ENCODE measurements around the gene MKKS. TPM values are rescaled to one million over a fixed set of nuclear protein-coding genes. Genes with fewer than 3 reads are reported as not detected.
"Not testable (repeated sequence)": the region's sequence is repeated elsewhere in the genome, so short reads cannot be mapped to it uniquely, and the experiment has no call there.

Gene MKKS
- total RNA-seq, 1 donor from 2014 or later = 11.8 TPM

GRCh38 chr20:10448270-10449156 lies 14.5 kb upstream of the MKKS start:
- ATAC-seq = no peak

DNA sequence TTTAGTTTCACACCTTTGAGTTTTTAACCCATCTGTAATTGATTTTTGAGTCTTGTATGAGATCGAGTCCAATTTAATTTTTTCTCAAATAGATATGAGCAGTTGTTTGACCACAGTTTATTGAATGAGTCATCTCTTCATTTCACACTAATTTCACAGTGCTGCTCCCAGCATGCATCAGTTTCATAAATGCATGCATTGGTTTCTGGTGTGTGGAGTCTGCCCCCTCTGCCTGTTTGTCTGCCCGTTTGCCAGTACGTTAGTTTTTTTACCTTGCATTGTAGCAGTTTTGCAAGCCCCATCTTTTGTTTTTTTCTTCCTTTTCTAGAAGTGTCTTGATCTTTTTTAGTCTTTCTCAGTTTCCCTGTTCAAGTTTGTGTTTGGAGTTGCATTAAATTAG lies 13.0 kb upstream of the MKKS start:
- peak; percentile 68 for ATAC-seq

- no peak for ATAC-seq
These were observed 11.7 kb upstream of the MKKS start for GRCh38 chr20:10445758-10446157.

DNA sequence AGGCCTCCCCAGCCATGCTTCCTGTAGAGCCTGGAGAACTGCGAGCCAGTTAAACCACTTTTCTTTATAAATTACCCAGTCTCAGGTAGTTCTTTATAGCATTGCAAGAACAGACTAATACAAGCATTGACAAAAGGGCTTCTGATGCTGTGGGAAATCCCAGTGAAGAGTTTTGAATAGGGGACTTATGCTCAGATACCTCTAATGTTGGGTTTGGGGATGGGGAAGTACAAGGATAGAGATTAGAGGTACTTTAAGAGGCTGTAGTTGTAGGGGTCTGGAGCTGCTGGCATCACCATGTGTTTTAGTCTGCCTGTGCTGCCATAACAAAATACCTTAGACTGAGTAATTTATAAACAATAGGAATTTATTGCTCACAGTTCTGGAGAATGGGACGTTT lies 9.9 kb upstream of the MKKS start:
- ATAC-seq = no peak

DNA sequence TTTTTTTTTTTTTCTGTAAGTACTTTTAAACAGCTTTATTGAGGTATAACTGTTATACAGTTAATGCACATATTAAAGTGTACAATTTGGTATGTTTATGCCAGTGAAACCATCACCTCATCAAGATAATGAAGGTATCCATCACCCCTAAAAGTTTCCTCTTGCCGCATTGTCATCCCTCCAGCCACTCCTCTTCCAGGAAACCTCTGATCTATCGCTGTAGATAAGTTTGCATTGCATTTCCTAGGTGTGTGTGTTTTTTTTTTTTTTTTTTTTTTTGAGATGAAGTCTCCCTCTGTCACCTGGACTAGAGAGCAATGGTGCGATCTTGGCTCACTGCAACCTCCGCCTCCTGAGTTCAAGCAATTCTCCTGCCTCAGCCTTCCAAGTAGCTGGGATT lies 4.2 kb upstream of the MKKS start:
- no peak for ATAC-seq

DNA sequence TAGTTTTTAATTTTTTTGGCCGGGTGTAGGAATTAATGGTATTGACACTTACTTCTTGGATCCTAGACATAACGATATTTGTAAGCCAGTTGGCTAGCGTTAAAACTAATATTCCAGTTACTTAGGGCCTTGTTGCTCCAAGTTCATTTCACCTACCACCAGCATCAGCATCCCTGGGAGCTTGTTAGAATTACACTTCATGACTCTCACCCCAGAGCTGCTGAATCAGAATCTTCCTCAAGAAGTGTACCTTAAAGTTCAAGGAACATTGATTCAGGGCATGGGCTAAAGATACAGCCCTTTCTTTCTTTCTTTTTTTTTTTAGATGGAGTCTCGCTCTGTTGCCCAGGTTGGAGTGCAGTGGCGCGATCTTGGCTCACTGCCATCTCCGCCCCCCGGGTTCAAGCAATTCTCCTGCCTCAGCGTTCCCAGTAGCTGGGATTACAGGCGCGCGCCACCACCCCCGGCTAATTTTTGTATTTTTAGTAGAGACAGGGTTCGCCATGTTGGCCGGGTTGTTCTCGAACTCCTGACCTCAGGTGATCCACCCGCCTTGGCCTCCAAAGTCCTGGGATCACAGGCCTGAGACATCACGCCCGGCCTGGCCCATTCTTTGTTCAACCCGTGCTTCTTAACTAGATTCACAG lies 2.2 kb upstream of the MKKS start:
- ATAC-seq = no peak

DNA sequence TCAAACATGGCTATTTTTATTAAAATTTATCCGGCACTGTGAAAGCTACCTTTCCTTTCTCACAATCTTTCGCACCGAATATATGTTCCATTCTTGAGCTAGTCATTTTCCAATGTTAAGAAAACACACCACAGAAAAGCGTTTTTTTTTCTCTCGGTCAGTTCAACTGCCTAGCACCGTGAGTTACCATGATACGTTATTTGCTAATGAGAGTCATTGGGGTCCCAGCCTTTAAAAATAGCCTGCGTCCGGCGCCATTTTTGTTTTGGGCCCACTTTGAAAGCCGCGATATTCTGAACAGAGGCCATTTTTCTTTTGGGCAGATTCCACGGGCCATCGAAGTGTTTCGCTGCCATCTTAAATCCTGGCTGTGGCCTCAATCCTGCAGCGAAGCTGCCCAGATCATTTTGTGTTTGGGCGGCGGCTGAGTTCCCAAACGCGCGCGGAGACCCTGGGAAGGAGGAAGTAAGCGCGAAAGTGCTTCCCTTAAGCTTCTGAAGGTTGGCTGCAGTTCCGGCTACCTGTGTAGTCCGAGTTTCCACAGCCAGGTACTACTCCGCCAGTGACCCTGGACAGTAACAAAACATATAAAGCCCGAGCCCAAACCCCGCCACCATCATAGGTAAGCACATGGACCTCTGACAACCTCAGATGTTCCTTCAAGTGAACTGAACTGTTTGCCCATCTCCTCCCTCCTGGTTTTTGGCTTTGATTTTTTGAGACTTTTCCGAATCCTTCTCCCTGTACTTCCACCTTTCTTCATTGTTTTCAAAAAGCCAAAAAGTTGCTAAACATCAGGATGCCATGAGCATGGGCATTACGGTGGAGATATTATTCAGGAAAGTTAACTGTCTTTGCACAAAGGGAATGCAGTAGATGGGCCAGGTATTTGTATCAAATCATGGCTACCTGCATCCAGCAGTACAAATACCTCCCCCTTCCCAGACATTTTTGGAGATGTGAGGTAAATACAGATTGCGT lies 1.1 kb upstream of the MKKS start, which contains the start of gene SLX4IP:
TSS of gene SLX4IP (plus strand) at position 474 of the 981 bp plus-strand sequence. CDS start 22,900 bp downstream, outside the sequence.
- peak; percentile 76 for ATAC-seq

- ATAC-seq = peak; percentile 89
These were observed 427 bp upstream of the MKKS start for GRCh38 chr20:10434467-10434831.

DNA sequence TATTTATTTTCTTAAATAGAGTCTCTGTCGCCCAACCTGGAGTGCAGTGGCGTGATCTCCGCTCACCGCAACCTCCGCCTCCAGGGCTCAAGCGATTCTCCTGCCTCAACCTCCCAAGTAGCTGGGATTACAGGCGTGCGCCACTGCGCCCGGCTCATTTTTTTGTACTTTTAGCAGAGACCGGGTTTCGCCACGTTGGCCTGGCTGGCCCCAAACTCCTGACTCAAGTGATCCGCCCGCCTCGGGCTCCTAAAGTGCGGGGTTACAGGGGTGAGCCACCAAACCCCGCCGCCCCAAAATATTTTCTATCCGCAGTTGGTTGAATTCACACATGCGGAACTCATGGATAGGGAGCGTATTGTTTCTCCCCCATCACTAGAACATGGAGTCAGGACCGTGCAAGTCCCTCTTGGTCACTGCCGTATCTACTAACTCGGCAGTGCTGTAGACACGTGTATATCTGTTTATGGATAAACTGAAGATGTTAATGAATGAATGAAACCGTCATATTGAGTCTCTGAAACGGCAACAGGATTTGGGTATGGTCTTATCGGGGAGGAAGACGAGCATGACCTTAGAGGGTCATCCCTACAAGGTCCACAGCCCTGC lies 904 bp downstream of the MKKS start:
- no peak for ATAC-seq

GRCh38 chr20:10432079-10432478 lies 1.9 kb downstream of the MKKS start:
- no peak for ATAC-seq

GRCh38 chr20:10430704-10431103 lies 3.3 kb downstream of the MKKS start:
- no peak for ATAC-seq

DNA sequence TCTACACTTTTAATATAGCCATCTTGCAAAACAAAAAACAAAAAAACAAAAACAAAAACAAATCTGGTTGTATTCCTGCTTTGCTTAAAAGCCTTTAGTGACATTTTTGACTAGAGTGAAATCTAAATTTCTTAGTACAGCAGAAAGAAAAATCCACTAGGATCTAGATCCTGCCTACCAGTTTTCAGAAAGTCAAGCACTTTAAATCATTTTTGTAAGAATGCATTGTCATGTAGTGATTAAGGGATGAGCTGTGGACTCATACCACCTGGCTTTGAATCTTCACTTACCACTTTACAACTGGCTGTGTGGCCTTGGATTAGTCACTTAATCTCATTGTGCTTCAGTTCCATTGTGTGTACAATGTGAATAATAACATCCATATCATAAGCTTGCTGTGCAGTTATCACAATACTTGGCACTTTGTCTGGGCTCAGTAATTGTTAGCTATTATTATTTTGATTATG lies 4.0 kb downstream of the MKKS start:
- ATAC-seq = peak; percentile 55

DNA sequence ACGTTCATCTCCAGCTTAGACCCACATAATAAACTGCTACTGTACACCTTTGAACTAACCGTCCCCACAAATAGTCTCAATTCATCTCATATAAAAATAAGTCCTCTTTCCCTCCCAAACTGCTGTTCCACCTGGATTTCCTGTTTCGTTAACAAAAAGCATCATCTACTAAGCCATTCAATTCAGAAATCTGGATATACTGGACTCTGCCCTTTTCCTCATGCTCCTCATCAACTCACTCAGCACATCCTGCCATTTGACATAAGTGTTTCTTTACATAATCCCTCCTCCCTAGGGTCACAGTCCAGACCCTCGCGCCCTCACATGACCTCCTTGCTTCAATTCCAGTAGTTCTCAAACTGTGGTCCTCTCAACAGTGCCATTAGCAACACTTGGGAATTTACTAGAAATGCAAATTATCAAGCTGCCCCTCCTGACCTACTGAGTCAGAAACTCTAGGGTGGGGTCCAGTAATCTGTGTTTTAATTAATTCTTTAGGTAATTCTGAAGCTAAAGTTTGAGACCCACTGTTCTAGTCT lies 4.5 kb downstream of the MKKS start:
- no peak for ATAC-seq

- no peak for ATAC-seq
These were observed 6.0 kb downstream of the MKKS start for GRCh38 chr20:10428008-10428407.

- ATAC-seq = no peak
These were observed 6.8 kb downstream of the MKKS start for GRCh38 chr20:10427060-10427692.

DNA sequence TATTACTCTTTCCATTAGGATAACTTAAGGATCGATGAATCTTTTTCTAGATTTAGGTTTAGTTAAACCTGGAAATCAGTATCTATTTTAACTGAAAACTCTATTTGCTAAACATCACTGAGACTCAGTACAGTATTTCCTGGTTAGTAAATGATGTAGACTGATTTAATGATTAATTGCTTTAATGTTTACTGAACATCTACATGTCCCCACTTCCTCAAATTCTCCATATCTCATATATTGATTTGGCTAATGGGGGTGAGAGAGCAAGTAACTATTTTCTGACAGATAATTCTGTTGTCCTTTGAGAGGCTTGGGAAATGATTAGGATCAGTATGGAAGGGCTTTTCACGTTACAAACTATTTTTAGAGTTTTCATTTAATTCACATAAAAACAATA lies 10.3 kb downstream of the MKKS start:
- ATAC-seq = no peak

- ATAC-seq = peak; percentile 86
These were observed 14.4 kb downstream of the MKKS start for GRCh38 chr20:10419550-10420133.

DNA sequence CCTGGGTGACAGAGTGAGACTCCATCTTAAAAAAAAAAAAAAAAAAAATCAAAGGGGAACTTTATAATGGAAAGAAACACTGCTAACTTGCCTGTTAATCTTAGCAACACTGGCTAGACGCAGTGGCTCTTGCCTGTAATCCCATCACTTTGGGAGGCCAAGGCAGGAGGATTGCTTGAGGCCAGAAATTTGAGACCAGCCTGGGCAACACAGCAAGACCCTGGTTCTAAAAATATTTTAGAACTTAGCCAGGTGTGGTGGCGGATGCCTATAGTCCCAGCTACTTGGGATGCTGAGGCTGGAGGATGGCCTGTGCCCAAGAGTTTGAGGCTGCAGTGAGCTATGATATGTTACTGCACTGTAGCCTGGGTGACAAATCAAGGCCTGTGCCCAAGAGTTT lies 16.8 kb downstream of the MKKS start:
- not testable (repeated sequence) for ATAC-seq

DNA sequence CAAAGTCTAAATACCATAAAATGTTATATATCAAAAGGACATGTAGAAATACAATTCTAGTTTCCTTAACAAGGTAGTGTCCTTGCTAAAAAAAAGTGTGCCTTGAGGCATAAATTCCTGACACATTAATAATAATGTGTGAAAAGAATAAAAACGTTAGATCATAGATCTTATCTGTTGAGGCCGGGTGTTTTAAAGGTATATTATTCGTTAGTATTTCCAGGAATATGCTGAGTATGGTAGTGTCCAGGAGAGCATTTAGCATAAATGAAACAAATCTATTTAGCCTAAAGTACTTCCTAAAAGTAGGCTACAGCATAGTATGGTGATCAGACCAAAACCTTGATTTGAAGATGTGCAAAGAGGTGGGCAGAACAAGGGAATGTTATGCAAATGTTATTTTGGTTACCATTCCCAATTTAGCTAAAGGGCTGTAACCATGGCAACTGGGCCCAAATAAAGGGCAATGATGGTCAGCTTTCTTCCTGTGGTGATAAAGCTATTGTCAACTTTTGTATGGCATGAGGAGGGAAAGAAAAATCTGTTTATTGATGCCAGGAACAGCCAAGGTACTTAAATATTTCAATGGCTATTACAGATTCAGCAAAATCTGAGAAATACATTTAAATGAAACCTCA lies 18.9 kb downstream of the MKKS start:
- ATAC-seq = no peak

- ATAC-seq = no peak
These were observed 21.2 kb downstream of the MKKS start for GRCh38 chr20:10412591-10413408.

Measured in esophagus mucosa (tissue), 1 donor.